Measurements from ENCODE around the gene USP6NL. TPM values are rescaled to one million over a fixed set of nuclear protein-coding genes. Genes with fewer than 3 reads are reported as not detected.
A peak's percentile ranks its signal among the peaks of the same experiment; 100 is the strongest.
"Not testable (repeated sequence)": the region's sequence is repeated elsewhere in the genome, so short reads cannot be mapped to it uniquely, and the experiment has no call there.

USP6NL gene
- polyA plus RNA-seq, 4 donors: 21.1 to 31.9 (median 29.8) TPM

GRCh38 chr10:11525503-11525902 lies 85.9 kb downstream of the USP6NL start:
- no peak for DNase-seq (ENCODE audit: low read depth in 4 of 4, low spot score in 3 of 4)

DNA sequence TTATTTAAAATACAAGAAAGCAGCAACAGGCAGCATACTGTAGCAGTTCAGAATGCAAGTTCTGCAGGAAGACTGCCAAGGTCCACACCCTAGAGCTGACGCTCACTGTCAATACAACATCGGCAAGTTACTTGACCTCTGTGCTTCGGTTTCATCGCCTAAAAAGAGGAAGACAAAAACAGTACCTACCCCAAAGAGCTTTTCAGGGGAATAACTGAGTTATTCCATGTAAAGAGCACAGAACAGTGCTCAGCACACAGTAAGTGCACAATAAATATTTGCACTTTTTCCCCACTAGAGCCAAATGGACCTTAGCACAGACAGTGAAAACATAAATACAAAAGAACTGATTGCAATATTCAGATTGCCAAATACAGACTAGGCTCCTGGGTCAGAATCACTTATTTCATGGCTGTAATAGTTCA lies 88.6 kb downstream of the USP6NL start:
- no peak for DNase-seq (ENCODE audit: low read depth in 4 of 4, low spot score in 3 of 4)

DNA sequence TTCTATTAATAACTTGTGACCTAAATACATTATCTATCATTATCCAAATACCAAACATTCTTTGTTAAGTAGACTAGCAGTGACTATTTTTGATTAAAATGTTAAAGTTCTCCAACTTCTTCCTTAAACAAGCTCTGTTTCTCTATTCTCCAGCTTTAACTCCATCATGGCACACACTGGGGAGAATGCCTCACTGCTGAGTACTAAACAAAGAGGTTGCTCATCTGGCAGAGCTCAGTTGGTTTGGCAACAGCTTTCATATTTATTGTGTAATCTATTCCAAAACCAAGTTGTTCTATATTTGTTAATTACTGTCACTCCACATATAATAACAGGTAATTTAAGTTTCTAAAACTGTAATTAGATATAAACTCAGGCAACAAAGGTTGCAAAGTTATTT lies 89.6 kb downstream of the USP6NL start:
- DNase-seq (ENCODE audit: low read depth in 4 of 4, low spot score in 3 of 4): no peak

DNA sequence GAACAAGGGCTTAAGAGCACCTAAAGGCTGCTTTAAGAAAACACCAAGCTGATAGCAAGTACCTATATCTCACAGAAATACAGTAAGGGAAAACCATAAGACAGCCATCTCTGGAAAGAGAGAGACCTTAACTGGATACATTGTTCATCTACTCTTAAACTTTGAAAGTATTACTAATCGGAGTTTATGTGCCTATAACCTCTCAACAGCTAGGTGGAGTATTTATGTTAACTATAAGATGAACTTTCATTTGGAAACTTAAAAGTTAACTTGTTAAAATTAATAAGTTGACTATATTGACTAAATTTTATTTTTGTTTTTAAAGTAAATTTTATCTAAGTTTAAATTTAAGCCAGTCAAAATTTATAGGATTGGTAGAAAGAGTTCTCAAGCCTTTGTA lies 90.6 kb downstream of the USP6NL start:
- DNase-seq (ENCODE audit: low read depth in 4 of 4, low spot score in 3 of 4): no peak

DNA sequence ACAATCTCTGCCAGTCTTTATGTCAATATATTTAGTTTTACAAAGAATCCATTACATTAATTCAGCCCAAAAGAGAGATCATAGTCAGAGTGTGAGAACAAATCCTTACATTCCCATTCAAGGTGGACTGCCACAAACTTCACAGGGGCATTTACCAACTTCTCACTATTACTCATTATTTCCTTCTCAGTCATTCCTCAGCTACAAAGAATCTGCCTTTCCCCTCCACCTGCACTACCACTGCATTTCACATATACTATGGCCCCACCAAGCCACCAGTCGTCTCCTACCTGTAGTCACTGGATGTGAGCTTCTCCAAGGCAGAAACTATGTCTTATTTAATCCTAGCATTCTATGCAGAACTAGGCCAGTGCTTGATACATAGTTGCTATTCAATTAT lies 94.3 kb downstream of the USP6NL start:
- DNase-seq (ENCODE audit: low read depth in 4 of 4, low spot score in 3 of 4): no peak

DNA sequence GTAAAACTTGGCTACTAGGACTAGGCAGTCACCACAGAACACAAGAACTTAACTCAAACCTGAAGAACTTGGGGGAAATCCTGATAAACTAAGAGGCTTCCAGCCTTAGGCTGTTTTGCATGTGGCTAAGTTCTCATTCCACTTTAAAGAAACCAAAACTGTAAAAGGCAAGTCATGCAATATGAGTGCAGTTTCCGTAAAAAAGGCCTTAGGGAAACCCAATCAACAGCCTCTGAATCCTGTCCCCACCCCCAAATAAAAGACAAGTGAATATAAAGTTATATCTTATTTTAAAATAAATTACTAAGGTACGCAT lies 95.1 kb downstream of the USP6NL start:
- DNase-seq (ENCODE audit: low read depth in 4 of 4, low spot score in 3 of 4): no peak

DNA sequence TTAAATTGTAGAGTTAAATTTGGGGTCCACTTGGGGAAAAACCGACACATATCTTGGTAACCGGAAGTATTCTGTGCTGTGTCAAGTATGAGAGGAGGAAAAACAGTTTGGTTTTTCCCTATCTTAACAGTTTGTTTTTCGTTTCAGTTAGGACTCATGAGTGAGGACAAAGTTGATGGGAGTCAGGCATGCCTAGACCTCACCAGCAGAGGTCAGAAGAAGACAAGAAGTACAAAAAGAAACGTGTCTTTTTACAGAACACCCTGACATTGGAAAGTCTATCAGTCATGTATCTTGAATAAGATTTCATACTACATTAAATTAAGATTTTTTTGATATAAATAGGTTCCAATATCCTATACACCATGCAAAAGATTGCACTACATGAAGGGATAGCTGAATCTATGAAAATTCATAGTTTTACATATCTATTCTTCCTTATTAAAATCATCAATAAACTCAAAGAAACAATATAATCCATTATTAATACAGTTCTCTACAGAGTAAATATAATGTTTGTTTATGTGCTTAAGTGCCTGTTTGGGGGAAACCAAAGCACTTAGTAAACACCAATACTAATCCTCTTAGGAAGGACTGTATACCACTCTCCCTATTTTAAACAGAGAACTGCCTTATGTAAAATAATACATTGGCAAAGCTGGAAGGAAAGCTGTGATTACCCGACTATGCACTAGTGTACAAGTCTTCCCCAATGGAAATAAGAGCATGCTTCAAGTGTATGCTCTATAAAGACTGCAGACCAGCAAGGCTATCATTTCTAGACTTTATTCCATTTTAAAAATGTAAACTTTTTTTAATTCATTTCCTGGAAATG lies 95.6 kb downstream of the USP6NL start:
- peak in 3 of 4 donors; percentile 26 to 37 (median 35) for DNase-seq (ENCODE audit: low read depth in 4 of 4, low spot score in 3 of 4)

GRCh38 chr10:11513727-11514126 lies 97.7 kb downstream of the USP6NL start:
- no peak for DNase-seq (ENCODE audit: low read depth in 4 of 4, low spot score in 3 of 4)

DNA sequence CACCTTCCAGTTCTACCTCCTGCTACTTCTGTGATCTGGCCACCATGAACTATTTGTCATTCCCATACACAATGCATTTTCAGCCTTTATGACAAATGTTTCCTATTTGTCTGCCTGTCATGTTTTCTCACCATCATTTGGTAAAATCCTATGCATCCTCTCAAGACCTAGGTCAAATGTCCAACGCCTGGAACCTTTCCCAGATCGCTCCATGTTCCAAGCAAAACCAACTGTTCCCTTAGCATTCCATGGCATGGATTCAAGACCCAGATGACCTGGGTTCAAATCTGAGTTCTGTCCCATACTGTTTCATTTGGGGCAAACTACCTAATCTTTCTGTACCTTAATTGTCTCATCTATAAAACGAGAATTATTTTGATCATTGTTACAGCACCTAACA lies 98.9 kb downstream of the USP6NL start:
- DNase-seq (ENCODE audit: low read depth in 4 of 4, low spot score in 3 of 4): no peak

DNA sequence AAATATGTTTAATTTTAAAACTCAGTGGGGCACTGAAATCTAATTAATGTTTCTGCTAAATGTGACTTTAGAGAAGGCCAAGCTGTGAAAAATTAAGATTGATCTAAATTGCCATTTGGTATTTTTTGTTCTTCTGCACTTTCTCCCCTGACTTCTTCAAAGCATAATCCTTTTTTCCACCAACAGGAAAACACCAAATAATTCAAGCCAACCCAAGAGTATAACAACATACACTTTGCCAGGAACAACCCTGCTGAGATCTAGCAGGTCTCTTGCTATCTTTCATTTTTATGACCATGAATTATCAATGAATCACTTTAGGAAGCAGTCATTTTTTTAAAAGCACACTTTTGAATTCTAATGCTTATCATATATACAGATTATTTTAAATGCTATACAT lies 100.1 kb downstream of the USP6NL start:
- DNase-seq (ENCODE audit: low read depth in 4 of 4, low spot score in 3 of 4): no peak

DNA sequence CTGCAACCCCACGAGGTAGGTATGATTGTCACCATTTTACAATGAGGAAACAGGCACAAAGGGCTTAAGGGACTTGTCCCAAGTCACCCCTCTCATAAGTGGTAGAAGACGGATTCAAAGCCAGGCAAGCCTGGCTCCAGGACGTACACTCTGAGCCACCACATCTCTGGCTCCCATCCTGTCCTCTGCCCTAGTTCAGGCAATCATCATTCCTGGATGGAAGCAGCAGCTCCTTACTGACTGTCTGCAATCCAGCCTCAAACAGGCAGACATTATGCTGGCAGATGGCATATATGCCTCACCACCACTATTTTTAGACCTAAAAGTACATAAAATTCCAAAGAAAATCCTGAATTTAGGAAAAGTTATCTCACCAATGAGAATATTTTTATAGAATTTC lies 100.7 kb downstream of the USP6NL start:
- DNase-seq (ENCODE audit: low read depth in 4 of 4, low spot score in 3 of 4): no peak

DNA sequence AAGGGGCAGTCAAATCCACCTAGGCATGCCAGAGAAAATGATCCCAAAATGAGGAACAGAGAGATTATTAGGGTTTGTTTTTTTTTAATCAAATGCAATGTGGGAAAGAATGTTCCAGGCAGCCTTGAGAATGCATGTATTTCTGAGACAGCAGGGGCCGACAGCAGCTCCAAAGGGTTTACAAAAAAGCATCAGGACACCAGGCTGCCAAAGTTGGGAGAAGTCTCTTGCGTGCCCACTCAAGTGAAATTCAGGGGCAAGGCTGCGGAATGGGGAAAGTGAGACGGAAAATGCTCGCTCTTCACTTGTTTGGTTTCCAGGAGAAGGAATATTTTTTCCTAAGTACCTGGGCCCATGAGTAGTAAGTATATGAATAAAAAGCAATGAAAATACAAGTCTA lies 101.2 kb downstream of the USP6NL start:
- DNase-seq (ENCODE audit: low read depth in 4 of 4, low spot score in 3 of 4): no peak

GRCh38 chr10:11509036-11509435 lies 102.4 kb downstream of the USP6NL start:
- DNase-seq (ENCODE audit: low read depth in 4 of 4, low spot score in 3 of 4): no peak

GRCh38 chr10:11506247-11506789 lies 105.1 kb downstream of the USP6NL start:
- DNase-seq (ENCODE audit: low read depth in 4 of 4, low spot score in 3 of 4): no peak

GRCh38 chr10:11505639-11506038 lies 105.8 kb downstream of the USP6NL start:
- no peak for DNase-seq (ENCODE audit: low read depth in 4 of 4, low spot score in 3 of 4)

DNA sequence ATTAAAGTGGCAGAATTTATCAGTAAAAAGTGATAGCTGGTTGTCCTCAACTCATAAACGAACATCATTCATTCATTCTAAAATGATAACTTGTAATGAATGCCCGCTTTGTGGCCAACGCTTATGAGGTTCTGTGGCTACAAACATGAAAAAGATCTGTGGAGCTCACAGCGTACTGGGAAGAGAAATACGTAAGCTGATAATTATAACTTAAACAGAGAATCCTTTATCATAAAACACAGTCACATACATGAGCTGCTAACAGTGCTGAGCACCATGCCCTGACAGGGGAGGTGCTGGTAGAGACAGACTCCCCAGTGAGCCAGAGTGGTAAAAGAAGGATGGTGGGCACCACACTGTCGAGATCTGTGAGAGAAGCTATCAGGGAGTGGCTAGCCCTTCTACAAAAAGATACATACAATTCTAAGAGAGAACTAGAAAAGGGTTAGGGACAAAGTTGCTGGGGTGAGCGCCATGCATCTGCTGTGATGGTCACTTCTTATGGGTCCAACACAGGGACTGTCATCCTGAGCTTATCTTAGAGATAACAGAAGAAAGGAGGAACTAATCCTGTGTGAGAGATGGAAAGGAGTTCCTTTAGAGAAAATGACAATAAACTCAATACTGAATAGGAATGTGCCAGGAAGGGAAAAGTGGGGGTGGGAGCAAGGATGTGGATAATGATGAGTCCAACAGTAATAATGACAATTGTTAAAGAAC lies 106.7 kb downstream of the USP6NL start:
- DNase-seq (ENCODE audit: low read depth in 4 of 4, low spot score in 3 of 4): no peak

DNA sequence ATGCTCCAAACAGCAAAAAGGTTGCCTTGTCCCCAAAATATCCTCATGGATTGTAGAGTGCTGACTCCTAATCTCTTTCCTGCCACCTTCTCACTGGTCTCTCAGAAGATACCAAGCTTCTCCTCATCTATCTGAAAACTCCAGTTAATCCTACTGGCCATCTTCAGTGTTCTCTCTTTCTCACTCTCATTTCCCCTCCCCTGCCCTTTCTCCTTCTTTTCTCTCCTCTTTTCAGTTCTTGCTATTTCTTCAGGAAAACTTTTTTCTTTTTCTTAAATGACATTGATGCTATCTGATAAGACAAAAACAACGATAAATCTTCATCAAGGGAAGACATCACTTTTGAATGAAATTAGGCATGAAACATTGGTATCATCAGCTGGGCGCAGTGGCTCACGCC lies 109.8 kb downstream of the USP6NL start:
- DNase-seq (ENCODE audit: low read depth in 4 of 4, low spot score in 3 of 4): no peak

DNA sequence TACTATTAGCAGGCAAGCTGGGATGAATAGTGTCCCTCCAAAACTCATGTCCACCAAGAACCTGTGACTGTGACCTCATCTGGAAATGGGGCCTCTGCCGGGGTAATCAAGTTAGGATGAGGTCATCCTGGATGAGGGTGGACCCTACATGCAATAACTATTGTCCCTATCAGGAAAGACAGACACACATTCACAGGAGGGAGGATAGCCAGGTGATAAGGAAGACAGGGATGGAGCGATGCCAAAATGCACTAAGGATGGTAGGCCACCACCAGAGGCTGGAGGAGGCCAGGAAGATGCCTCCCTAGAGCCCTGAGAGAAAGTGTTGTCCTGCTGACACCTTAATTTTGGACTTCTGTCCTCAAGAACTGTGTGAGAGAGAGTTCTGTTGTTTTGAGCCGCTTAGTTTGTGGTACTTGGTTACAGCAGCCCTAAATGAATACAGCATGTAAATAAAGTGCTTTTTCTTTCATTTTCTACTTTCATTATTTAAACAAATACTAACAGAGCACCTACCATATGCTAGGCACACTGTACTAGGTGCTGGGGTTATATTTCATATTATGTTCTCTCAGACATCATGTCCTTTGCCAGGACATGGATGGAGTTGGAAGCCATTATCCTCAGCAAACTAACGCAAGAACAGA lies 111.9 kb downstream of the USP6NL start:
- DNase-seq (ENCODE audit: low read depth in 4 of 4, low spot score in 3 of 4): no peak

DNA sequence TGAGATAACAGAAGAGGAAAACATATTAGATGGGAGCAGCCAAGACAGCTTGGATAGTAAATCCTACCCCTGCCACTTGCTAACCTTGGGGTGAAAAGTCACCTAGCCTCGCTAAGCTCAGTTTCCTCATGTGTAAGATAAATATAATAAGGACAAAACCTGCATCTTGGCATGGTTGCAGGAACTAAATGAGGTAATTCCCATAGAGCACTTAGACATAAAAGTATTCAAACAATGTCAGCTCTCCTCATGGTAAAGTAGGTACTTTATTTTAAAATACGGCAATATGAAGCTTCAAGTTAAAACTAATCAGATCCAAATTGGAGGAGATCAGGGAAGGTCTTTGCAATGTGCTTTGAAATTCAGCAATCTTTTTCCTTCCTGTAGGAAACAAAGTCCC lies 113.1 kb downstream of the USP6NL start:
- no peak for DNase-seq (ENCODE audit: low read depth in 4 of 4, low spot score in 3 of 4)

DNA sequence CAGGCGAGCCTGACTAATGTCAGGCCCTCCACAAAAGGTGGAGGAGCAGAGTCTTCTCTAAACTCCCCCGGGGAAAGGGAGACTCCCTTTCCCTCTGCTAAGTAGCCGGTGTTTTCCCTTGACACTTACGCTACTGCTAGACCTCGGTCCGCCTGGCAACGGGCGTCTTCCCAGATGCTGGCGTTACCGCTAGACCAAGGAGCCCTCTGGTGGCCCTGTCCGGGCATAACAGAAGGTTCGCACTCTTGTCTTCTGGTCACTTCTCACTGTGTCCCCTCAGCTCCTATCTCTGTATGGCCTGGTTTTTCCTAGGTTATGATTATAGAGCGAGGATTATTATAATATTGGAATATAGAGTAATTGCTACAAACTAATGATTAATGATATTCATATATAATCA lies 116.5 kb downstream of the USP6NL start:
- not testable (repeated sequence) for DNase-seq (ENCODE audit: low read depth in 4 of 4, low spot score in 3 of 4)

- no peak for DNase-seq (ENCODE audit: low read depth in 4 of 4, low spot score in 3 of 4)
Measured at GRCh38 chr10:11493646-11494045, 117.8 kb downstream of the USP6NL start.

- no peak for DNase-seq (ENCODE audit: low read depth in 4 of 4, low spot score in 3 of 4)
Measured at GRCh38 chr10:11491087-11491486, 120.4 kb downstream of the USP6NL start.
